OCI-LY1 (cell line): ENCODE data around the gene TLDC2.

Source experiments
- CTCF ChIP-seq: fragments of 200-600 bp; sonication (generic), shearing (Covaris generic); IDR thresholded peaks from 2 replicates; pipeline ENCODE4 v1.5.1; 2017; ENCODE audit warnings: mild to moderate bottlenecking, antibody characterized with exemption, low read length, moderate library complexity, mixed read lengths
- EZH2 ChIP-seq: fragments of 200-600 bp; sonication (generic), shearing (Covaris generic); IDR thresholded peaks from 2 replicates; pipeline ENCODE4 v1.8.0; 2017; ENCODE audit warnings: borderline replicate concordance, mixed run types, mild to moderate bottlenecking, antibody characterized with exemption, low read length, moderate library complexity, mixed read lengths

GRCh38 chr20:36929691-36930090 is 53.8 kb downstream of the TLDC2 start:
- TF ChIP-seq CTCF (no peak), EZH2 (no peak)
